Measurements from ENCODE around the gene EPB42.
A peak's percentile ranks its signal among the peaks of the same experiment; 100 is the strongest.
"Not testable (repeated sequence)": the region's sequence is repeated elsewhere in the genome, so short reads cannot be mapped to it uniquely, and the experiment has no call there.

Gene EPB42

GRCh38 chr15:43168192-43169107, 52.4 kb downstream of the EPB42 start:
- peak; percentile 89 for FAIRE-seq

GRCh38 chr15:43167261-43167660, 53.6 kb downstream of the EPB42 start:
- not testable (repeated sequence) for FAIRE-seq; DNase-seq (ENCODE audit: insufficient read length, low spot score)

More at GRCh38 chr15:43168192-43169107, 52.4 kb downstream of the EPB42 start:
- no peak for DNase-seq (ENCODE audit: insufficient read length, low spot score)
- TF ChIP-seq POLR2A (IDR thresholded peaks at IDR 0.05; ENCODE audit: low read depth, low read length), result no peak

GRCh38 chr15:43165801-43166325, 55.0 kb downstream of the EPB42 start:
- FAIRE-seq (peak; percentile 6), DNase-seq (ENCODE audit: insufficient read length, low spot score) (no peak)
- no peak for TF ChIP-seq POLR2A (IDR thresholded peaks at IDR 0.05; ENCODE audit: low read depth, low read length)

- FAIRE-seq, result peak; percentile 60
- TF ChIP-seq POLR2A (IDR thresholded peaks at IDR 0.05; ENCODE audit: low read depth, low read length), result no peak
- DNase-seq (ENCODE audit: insufficient read length, low spot score), result no peak
Observed at GRCh38 chr15:43153269-43153668, 67.5 kb downstream of the EPB42 start.

- FAIRE-seq (peak; percentile 15), DNase-seq (ENCODE audit: insufficient read length, low spot score) (no peak)
- TF ChIP-seq POLR2A (IDR thresholded peaks at IDR 0.05; ENCODE audit: low read depth, low read length), result no peak
Observed at GRCh38 chr15:43151688-43152087, 69.1 kb downstream of the EPB42 start.

GRCh38 chr15:43150191-43150929, 70.5 kb downstream of the EPB42 start:
- TF ChIP-seq POLR2A (IDR thresholded peaks at IDR 0.05; ENCODE audit: low read depth, low read length), result no peak
- FAIRE-seq (peak; percentile 91), DNase-seq (ENCODE audit: insufficient read length, low spot score) (peak; percentile 51)
